ENCODE measurements around the gene PRSS48.
"Not testable (repeated sequence)": the region's sequence is repeated elsewhere in the genome, so short reads cannot be mapped to it uniquely, and the experiment has no call there.

The PRSS48 gene

DNA sequence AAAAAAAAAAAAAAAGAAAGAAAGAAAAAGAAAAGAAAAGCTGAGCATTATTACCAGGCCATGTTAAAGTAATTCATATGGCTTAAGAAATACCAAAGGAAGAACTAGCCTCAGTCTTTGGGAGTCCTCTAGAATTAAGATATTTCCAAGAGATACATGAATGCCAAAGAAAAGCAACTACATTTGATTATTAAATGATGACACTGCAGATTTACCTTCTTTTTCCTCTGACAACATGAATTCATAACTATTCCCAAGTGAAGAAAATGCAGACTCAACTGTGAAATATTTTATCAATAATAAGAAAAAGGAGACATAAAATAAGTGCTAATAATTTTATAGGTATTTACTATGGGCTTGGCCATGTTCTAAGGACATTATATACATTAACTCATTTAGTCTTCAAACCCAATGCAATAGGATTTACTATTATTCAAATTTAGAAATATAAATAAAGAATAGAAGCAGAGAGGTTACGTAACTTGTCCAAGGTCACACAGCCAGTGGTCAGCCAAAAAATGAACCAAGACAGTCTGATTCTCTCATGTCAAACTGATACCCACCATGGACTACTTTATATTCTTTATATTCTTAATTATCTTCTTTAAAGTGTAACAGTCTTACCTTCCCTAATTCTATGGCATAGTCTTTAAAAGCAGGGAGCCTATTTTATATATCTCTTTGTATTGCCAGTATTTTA lies 41.5 kb downstream of the PRSS48 start:
- no peak for DNase-seq (ENCODE audit: low read depth)

DNA sequence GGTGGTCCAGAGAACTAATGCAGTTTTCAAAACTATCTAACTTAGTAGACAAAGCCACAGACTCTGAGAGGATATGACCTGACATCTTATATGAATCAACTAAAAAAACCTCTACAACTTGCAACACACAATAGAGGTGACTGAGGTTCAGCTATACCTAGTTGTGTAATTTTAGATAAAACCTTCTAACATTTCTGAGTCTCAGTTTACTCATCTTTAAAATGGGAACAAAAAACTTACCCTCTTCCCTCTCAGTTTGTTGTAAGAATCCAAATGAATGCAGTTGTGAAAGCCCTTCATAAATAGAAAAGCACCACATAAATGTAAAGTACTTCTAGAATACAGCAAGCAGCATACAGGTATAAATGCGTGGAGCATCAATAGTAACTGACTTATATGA lies 42.5 kb downstream of the PRSS48 start:
- DNase-seq (ENCODE audit: low read depth), result no peak

GRCh38 chr4:151321586-151321985 lies 44.6 kb downstream of the PRSS48 start:
- DNase-seq (ENCODE audit: low read depth), result no peak

DNA sequence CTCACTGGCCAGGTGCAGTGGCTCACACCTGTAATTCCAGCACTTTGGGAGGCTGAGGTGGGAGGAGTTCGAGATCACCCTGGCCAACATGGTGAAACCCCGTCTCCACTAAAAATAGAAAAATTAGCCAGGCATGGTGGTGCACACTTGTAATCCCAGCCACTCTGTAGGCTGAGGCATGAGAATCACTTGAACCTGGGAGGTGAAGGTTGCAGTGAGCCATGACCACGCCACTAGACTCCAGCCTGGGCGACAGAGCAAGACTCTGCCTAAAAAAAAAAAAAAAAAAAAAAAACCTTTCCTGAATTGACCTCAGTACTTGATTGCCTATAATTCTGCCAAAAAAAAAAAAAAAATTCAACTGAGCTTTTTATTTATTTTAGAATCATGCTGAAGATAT lies 45.2 kb downstream of the PRSS48 start:
- not testable (repeated sequence) for DNase-seq (ENCODE audit: low read depth)

DNA sequence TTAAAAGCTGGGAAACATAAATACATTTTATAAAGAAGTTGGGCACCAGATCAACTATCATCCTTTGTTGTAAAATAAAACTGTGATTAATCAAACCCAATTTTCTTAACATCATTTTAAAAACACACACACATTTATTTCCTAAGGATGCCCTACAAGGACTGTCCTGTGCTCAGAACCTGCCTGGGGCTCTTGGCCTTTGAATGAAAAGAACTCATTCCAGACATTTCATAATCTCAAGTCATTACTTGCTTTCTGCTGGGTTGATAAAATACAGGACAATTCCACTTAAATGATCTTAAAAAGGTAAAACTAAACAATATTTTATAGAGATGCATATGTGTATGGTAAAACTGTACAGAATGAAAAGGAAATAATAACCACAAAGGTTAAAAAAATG lies 45.6 kb downstream of the PRSS48 start:
- DNase-seq (ENCODE audit: low read depth), result no peak

DNA sequence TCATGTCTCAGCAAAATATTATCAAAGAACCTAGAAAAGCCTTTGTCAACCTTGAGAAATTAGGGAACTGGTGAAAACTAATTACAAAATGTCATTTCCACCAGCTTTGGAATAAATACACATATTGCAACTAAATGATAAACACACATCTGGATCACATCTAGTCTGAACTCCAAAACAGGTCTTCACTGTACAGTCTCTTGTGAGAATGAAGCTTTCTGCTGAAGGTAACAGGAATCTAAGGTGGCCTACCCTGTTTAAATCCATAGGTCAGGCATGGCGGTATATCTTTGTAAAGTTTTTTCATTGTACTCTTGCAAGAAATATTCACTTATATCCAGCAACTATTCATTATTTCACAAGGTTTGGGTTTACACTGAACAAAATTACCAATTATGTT lies 46.7 kb downstream of the PRSS48 start:
- DNase-seq (ENCODE audit: low read depth), result no peak

DNA sequence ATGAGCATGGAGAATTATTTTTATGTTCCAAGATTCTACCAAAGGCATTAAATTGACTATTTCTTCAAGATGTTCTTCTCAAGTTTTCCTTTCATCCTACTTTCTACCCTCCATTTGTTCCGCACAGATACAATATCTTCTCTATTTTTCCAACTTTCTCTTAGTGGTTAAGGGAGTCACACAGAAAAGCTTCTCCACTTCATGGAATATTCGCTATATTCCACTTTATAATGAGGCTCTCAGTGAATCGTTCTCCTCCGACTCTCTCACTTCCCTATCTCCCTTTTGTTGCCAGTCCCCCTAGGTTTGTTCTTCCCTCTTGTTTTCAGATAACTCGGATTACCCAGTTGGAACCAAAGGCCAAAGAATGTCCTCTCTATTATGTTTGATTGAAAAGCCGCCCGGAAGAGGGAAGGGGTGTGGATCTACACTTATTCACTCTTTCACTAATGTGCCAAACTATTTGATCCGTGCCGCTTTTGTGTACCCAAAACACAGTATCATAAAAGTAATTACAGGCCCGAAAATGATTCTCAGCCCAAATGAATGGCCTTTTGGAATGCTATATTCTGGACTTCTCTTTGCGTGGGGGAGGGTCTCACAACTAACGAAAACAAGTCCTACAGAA lies 47.3 kb downstream of the PRSS48 start:
- no peak for DNase-seq (ENCODE audit: low read depth)

DNA sequence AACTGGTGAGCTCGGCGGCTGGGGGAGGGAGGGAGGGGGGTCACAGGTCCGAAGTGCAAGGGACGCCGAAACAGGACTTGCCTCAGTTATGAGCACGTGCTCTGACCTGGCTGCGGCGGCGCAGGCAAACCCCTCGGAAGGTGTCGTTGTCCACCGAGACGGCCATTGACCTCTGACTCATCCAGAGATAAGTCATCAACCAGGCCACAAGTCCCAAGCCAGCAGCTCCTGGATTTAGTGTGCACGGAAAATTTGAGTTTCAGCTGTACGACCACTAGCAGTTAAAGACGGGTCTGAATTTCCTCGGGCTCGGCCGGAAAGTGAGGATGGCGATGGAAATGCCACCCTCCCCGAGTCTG lies 47.8 kb downstream of the PRSS48 start:
- no peak for DNase-seq (ENCODE audit: low read depth)

GRCh38 chr4:151325111-151325948 lies 48.4 kb downstream of the PRSS48 start, which contains the start of gene SH3D19:
TSS of gene SH3D19 (minus strand) at chr4:151325605. CDS start at chr4:151325352, 253 bp downstream.
- no peak for DNase-seq (ENCODE audit: low read depth)

DNA sequence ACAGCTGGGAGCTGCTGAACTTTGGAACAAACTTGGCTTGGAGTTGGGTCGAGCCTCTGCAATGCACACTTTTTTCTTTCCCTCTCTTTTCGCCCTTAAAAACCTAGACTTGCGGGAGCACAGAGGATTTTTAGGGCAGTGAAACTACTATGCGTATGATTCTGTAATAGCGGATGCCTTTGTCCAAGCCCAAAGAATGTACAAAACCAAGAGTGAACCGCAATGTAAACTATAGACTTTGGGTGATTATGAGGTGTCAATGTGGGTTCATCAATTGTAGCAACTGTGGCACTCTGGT lies 48.9 kb downstream of the PRSS48 start:
- DNase-seq (ENCODE audit: low read depth), result no peak

- no peak for DNase-seq (ENCODE audit: low read depth)
Measured at GRCh38 chr4:151329217-151330007, 52.5 kb downstream of the PRSS48 start.

DNA sequence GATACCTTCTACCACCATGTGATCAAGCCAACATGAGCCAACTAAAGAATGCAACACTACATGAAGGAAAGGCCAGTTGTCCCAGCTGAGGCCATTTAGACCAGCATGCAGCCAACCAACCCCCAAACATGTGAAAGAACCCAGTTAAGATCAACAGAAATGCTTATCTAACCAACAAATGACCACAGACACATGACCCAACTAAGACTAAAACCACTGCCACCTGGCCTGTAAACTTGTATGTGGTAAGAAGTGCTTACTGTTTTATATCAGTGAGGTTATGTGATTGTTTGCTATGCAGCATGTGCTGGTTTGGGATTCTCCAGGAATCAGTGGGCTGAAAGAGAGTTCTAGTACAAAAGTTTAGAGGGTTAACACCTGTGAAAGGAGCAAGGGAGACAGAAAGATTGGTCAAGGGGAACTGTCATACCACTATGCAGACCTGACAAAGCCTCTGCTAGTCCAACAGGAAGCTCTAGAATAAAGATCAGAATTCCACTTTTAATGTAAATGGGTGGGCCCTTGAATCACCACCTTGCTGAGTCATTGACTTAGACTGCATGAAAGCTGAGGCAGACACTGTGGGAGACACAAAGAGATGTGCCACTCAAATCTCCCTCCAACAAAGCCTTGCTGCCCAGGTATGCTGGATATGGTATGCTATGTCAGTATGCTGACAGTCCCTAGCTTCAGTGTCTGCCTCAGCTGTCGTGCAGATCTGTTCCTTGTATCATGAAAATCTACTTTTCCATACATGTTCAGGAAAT lies 54.5 kb downstream of the PRSS48 start:
- no peak for DNase-seq (ENCODE audit: low read depth)

GRCh38 chr4:151339467-151339866 lies 62.5 kb downstream of the PRSS48 start:
- no peak for DNase-seq (ENCODE audit: low read depth)

DNA sequence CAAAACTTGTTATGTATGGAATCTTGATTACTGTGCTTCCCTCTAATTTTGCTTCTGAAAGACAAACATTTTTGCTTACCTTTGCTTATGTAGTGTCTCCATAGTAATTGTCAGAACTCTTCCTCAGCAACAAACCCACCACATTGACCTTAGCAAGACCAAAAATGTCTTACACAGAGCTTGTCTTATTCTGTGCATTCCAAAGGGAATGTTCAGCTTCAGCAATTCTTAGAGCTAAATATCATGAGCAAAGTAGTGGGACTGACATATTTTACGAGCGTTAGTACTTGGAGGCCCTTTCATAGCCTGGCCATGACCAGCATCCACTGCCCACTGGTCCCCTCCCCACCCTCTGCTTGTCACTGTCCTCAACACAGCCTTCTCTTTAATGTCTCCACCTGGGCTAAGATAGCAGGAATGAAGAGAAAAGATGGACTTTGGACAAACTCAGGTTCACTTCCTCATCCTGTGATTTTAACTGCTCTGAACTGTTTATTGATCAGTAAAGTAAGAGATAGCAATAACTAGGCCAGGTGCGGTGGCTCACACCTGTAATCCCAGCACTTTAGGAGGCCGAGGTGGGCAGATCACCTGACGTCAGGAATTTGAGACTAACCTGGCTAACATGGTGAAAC lies 63.9 kb downstream of the PRSS48 start:
- no peak for DNase-seq (ENCODE audit: low read depth)
